ENCODE results near the gene CD38.

- TF ChIP-seq HOXA7 (CRISPR knock-in tag; IDR thresholded peaks at IDR 0.05), result no peak
- no peak for TF ChIP-seq CTCF (IDR thresholded peaks at IDR 0.05)
- no peak for TF ChIP-seq SMC3 (IDR thresholded peaks at IDR 0.05)
- no peak for TF ChIP-seq FOSL2 (IDR thresholded peaks at IDR 0.05)
- no peak for TF ChIP-seq FOSL2 (CRISPR knock-in tag; IDR thresholded peaks at IDR 0.05)
- no peak for TF ChIP-seq JUN (IDR thresholded peaks at IDR 0.05)
- TF ChIP-seq CHD2 (IDR thresholded peaks at IDR 0.05; ENCODE audit: low read length, partially characterized antibody), result no peak
- TF ChIP-seq RNF2 (IDR thresholded peaks at IDR 0.05; ENCODE audit: borderline replicate concordance, low read depth), result no peak
- TF ChIP-seq HDAC2 (IDR thresholded peaks at IDR 0.05), result no peak
Observed at GRCh38 chr4:15881820-15882219, 103.7 kb downstream of the CD38 start.
